ENCODE data around the gene ENTPD3. TPM values are rescaled to one million over a fixed set of nuclear protein-coding genes. Genes with fewer than 3 reads are reported as not detected.

Gene ENTPD3
- total RNA-seq, 1 donor from 2014 or later = 0.11 TPM

DNA sequence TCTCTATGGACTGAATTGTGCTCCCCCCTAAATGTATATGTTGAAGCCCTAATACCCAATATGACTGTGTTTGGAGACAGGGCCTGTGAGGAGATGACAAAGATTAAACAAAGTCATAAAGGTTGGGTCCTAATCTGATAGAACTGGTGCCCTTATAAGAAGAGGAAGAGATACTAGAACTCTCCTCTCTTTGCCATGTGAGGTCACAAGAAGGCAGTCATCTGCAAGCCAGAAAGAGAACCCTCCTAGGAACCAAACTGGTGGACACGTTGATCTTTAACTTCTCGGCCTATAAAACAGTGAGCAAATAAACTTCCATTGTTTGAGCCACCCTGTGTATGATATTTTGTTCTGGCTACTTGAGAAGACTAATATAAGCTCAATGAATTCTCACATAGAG is 31.6 kb upstream of the ENTPD3 start:
- no peak for DNase-seq
- TF ChIP-seq, protein P1, sequence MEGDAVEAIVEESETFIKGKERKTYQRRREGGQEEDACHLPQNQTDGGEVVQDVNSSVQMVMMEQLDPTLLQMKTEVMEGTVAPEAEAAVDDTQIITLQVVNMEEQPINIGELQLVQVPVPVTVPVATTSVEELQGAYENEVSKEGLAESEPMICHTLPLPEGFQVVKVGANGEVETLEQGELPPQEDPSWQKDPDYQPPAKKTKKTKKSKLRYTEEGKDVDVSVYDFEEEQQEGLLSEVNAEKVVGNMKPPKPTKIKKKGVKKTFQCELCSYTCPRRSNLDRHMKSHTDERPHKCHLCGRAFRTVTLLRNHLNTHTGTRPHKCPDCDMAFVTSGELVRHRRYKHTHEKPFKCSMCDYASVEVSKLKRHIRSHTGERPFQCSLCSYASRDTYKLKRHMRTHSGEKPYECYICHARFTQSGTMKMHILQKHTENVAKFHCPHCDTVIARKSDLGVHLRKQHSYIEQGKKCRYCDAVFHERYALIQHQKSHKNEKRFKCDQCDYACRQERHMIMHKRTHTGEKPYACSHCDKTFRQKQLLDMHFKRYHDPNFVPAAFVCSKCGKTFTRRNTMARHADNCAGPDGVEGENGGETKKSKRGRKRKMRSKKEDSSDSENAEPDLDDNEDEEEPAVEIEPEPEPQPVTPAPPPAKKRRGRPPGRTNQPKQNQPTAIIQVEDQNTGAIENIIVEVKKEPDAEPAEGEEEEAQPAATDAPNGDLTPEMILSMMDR (IDR thresholded peaks at IDR 0.05; ENCODE audit: borderline replicate concordance) = no peak
- no peak overlapping the region for H3K27ac ChIP-seq (replicated peaks)
- no peaks in the 10 kb centered on the region for H3K4me1 ChIP-seq
- intact Hi-C loops (cut with micrococcal nuclease) = no loop called here
- H3K27me3 ChIP-seq (ENCODE audit: low read depth) = no peaks in the 10 kb centered on the region
- no peaks in the 10 kb centered on the region for H3K36me3 ChIP-seq
- H3K9me3 ChIP-seq (replicated peaks) = peaks cover 5% of the 10 kb centered on the region
- H3K4me3 ChIP-seq = no peak overlapping the region

DNA sequence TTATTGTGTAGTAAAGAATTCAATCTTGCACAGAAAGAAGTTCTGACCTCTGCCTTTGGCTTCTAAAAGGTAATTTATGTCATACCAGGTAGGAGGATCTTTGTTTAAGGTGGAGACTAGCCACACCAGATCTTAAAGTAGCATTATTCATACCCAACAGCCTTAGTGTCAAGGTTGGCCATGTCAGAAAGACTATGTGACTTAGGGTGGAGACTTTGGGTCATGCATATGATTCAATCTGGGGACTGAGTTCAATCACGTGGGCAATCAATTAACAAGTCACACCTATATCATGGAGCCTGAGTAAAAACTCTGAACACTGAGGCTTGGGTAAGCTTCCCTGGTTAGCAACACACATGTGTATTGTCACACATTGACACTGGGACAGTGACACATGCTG is 28.5 kb upstream of the ENTPD3 start:
- Histone ChIP-seq H3K4me1 (peaks cover 1% of the 10 kb centered on the region), H3K27ac (replicated peaks) (no peak overlapping the region), H3K9me3 (replicated peaks) (no peaks in the 10 kb centered on the region), H3K27me3 (ENCODE audit: low read depth) (no peaks in the 10 kb centered on the region), H3K36me3 (no peaks in the 10 kb centered on the region), H3K4me3 (no peak overlapping the region)
- DNase-seq = no peak
- TF ChIP-seq, protein P1 (IDR thresholded peaks at IDR 0.05; ENCODE audit: borderline replicate concordance) = no peak
- intact Hi-C loops (cut with micrococcal nuclease) = no loop called here

- H3K27ac ChIP-seq (replicated peaks) = no peak overlapping the region
- DNase-seq = no peak
- H3K9me3 ChIP-seq (replicated peaks) = no peaks in the 10 kb centered on the region
- intact Hi-C loops (cut with micrococcal nuclease) = no loop called here
- H3K27me3 ChIP-seq (ENCODE audit: low read depth) = no peaks in the 10 kb centered on the region
- no peak overlapping the region for H3K4me3 ChIP-seq
- no peaks in the 10 kb centered on the region for H3K36me3 ChIP-seq
- TF ChIP-seq, protein P1 (IDR thresholded peaks at IDR 0.05; ENCODE audit: borderline replicate concordance) = no peak
- peaks cover 18% of the 10 kb centered on the region for H3K4me1 ChIP-seq
Observed at GRCh38 chr3:40363674-40364073, 23.3 kb upstream of the ENTPD3 start.

GRCh38 chr3:40366203-40367162 is 20.5 kb upstream of the ENTPD3 start:
- intact Hi-C loops (cut with micrococcal nuclease) = no loop called here
- Histone ChIP-seq H3K36me3 (no peaks in the 10 kb centered on the region), H3K27ac (replicated peaks) (no peak overlapping the region), H3K4me1 (peaks cover 18% of the 10 kb centered on the region), H3K4me3 (no peak overlapping the region), H3K9me3 (replicated peaks) (peaks cover 6% of the 10 kb centered on the region), H3K27me3 (ENCODE audit: low read depth) (no peaks in the 10 kb centered on the region)
- DNase-seq = no peak
- TF ChIP-seq, protein P1 (IDR thresholded peaks at IDR 0.05; ENCODE audit: borderline replicate concordance) = no peak

DNA sequence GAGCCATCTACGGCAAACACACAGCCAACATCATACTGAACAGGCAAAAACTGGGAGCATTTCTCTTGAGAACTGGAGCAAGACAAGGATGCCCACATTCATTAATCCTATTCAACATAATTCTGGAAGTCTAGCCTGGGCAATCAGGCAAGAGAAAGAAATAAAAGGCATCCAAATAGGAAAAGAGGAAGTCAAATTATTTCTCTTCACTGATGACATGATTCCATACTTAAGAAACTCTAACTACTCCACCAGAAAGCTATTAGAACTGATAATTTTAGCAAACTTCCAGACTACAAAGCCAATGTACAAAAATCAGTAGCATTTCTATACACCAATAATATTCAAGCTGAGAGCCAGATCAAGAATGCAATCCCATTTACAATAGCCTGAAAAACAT is 17.3 kb upstream of the ENTPD3 start:
- Histone ChIP-seq H3K36me3 (no peaks in the 10 kb centered on the region), H3K27me3 (ENCODE audit: low read depth) (no peaks in the 10 kb centered on the region), H3K4me1 (peaks cover 10% of the 10 kb centered on the region), H3K4me3 (no peak overlapping the region), H3K27ac (replicated peaks) (no peak overlapping the region), H3K9me3 (replicated peaks) (peaks cover 6% of the 10 kb centered on the region)
- intact Hi-C loops (cut with micrococcal nuclease) = no loop called here
- DNase-seq = no peak
- TF ChIP-seq, protein P1 (IDR thresholded peaks at IDR 0.05; ENCODE audit: borderline replicate concordance) = no peak
